ENCODE data around the gene HSD17B13. TPM values are rescaled to one million over a fixed set of nuclear protein-coding genes. Genes with fewer than 3 reads are reported as not detected.
"Not testable (repeated sequence)": the region's sequence is repeated elsewhere in the genome, so short reads cannot be mapped to it uniquely, and the experiment has no call there.

HSD17B13 gene
- total RNA-seq, 2 experiments from 2014 or later: 0.44 to 0.48 TPM

DNA sequence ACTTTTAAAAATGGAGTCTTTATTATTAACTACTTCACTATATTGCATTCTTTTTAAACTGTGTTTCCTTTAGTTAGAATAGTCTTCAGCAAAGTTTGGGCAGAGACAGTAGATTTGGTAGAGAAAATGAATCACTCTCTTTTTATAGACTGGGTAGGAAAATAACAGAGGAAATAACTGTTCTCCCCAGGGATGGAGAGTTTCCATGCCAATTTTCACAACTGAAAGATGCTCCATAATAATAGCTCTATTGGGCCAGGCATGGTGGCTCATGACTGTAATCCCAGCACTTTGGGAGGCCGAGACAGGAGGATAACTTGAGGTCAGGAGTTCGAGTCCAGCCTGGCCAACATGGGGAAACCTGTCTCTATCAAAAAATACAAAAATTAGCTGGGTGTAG is 13.1 kb downstream of the HSD17B13 start:
- POLR2A ChIA-PET: no interaction called here
- no peak for ATAC-seq (ENCODE audit: low read depth)
- Mint-ChIP-seq H3K27ac (no peak overlapping the region), H3K36me3 (no peaks in the 10 kb centered on the region), H3K4me3 (no peak overlapping the region), H3K9me3 (no peaks in the 10 kb centered on the region), H3K4me1 (no peaks in the 10 kb centered on the region), H3K27me3 (no peaks in the 10 kb centered on the region)
- no peak for DNase-seq

DNA sequence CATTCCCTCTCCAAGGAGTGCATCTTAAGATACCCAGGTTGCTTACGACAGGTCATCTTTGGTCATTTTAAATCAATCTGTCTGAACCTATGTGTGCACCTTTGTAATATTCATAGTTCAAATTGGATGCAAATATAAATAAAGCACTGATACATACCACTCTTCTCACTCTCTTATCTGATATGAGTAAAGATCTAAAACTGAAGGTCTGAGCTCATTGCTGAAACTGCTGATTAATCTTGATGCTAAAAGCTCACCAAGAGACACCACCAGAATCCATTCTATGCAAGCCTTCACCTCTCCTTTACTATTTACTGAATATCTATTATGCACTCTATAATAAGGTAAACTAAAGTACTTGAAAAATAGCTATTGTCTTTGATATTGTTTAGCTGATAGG is 16.6 kb downstream of the HSD17B13 start:
- no peaks in the 10 kb centered on the region for H3K27me3 Mint-ChIP-seq
- DNase-seq: no peak
- POLR2A ChIA-PET: no interaction called here
- no peak overlapping the region for H3K27ac Mint-ChIP-seq
- H3K4me3 Mint-ChIP-seq: no peak overlapping the region
- no peaks in the 10 kb centered on the region for H3K36me3 Mint-ChIP-seq
- no peaks in the 10 kb centered on the region for H3K9me3 Mint-ChIP-seq
- H3K4me1 Mint-ChIP-seq: no peaks in the 10 kb centered on the region
- ATAC-seq (ENCODE audit: low read depth): no peak

- no peak overlapping the region for H3K27ac Mint-ChIP-seq
Measured at GRCh38 chr4:87305562-87305961, 17.1 kb downstream of the HSD17B13 start.

DNA sequence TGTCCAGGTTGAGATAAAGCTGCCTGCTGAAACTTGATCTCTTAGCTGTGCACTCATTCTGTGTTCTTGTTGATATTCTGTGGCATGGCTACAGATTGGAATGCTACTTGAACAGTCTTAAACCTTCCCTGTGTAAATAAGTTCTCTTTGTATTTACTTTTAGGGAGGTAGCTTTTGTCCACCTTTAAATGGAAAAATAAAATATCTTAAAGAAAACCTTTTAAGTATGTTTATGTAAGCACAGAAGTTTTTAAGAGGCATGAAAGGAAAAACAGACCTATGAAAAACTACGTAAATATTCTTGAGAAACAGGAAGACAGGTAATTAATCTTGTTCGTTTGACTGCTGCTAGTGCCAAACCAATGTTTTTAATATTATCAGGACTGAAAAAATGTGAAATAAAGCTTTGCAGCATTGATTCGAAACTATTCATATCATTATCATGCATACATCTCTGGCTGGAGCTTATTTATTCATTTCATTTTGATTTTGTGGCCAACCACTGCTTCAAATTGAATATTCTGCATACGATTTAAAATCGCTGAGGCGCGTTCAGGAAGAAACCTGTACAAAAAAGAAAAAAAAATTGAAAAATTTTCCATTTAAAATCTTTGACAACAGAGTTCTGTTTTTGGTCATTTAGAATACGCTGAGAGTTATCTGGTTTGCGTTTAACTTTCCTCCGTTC is 17.8 kb downstream of the HSD17B13 start:
- POLR2A ChIA-PET: no interaction called here
- Mint-ChIP-seq H3K27ac (no peak overlapping the region), H3K4me3 (no peak overlapping the region), H3K27me3 (no peaks in the 10 kb centered on the region), H3K9me3 (no peaks in the 10 kb centered on the region), H3K36me3 (no peaks in the 10 kb centered on the region), H3K4me1 (no peaks in the 10 kb centered on the region)
- DNase-seq: no peak
- no peak for ATAC-seq (ENCODE audit: low read depth)

More at GRCh38 chr4:87305562-87305961, 17.1 kb downstream of the HSD17B13 start:
- H3K4me3 Mint-ChIP-seq: no peak overlapping the region
- no peaks in the 10 kb centered on the region for H3K36me3 Mint-ChIP-seq
- no peaks in the 10 kb centered on the region for H3K9me3 Mint-ChIP-seq
- DNase-seq (no peak), ATAC-seq (ENCODE audit: low read depth) (no peak)
- no peaks in the 10 kb centered on the region for H3K4me1 Mint-ChIP-seq
- no peaks in the 10 kb centered on the region for H3K27me3 Mint-ChIP-seq
- POLR2A ChIA-PET: no interaction called here

DNA sequence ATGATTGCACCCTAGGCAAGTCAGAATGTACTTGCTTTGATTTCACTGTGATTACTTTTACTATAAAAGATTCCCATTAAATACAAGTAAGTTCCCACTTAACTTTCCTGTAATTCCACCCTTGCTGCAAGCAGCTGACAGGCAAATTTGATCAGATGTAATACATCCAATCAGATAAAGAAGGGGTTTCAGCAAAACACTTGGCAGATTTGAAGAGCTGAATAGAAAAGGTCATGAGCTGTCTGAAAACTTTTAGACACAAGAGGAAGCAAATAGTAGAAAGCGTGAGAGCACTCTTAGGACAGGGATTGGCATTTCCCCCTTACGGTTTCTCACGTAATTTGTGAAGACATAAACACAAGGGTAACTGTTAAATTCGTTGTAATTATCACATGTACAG is 22.8 kb downstream of the HSD17B13 start:
- Mint-ChIP-seq H3K27me3 (no peaks in the 10 kb centered on the region), H3K27ac (no peak overlapping the region), H3K36me3 (no peaks in the 10 kb centered on the region), H3K4me1 (no peaks in the 10 kb centered on the region), H3K4me3 (no peak overlapping the region), H3K9me3 (no peaks in the 10 kb centered on the region)
- ATAC-seq (ENCODE audit: low read depth) (no peak), DNase-seq (no peak)
- POLR2A ChIA-PET: no interaction called here

DNA sequence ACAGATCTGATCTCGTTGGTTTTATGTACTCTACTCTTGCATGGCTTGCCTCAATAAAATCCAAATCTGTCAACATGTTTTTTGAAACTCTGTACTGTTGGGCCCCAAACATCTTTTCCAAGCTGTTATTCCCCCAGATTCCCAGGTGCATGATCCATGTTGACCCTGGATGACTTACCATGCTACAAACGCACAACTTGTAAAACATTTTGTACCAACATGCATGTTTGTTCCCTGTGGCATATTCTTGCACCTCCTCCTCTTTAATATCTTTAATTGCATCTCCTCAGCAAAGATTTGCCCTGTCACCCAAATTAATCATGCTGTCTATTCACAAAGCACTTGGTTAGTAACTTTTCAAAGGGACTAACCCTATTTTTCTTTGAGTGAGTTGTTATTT is 24.3 kb downstream of the HSD17B13 start:
- Mint-ChIP-seq H3K9me3 (peaks cover 8% of the 10 kb centered on the region), H3K27ac (no peak overlapping the region), H3K4me1 (no peaks in the 10 kb centered on the region), H3K4me3 (no peak overlapping the region), H3K36me3 (no peaks in the 10 kb centered on the region), H3K27me3 (no peaks in the 10 kb centered on the region)
- DNase-seq: no peak
- no peak for ATAC-seq (ENCODE audit: low read depth)
- POLR2A ChIA-PET: no interaction called here

DNA sequence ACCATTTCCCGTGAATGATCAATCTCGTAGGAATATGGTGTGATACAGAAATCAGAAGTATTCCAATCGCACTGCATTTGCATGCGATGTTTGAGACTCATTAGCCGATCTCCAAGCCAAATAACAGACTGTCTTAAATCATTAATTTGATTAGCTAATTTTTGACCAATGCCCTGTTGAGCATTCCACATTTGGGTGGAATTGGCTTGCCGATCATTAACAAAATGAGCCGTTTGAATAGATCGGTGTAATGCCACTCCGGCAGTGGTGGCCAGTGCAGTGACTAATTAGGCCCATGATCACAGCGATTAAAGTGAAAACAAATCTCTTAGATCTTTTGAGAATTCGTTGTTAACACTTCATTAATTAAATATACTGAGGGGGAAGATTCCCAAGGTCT is 27.8 kb downstream of the HSD17B13 start:
- DNase-seq; H3K4me3 Mint-ChIP-seq; ATAC-seq (ENCODE audit: low read depth); H3K36me3 Mint-ChIP-seq; H3K4me1 Mint-ChIP-seq; H3K27me3 Mint-ChIP-seq; POLR2A ChIA-PET; H3K9me3 Mint-ChIP-seq; H3K27ac Mint-ChIP-seq: not testable (repeated sequence)

- ATAC-seq (ENCODE audit: low read depth); DNase-seq; H3K4me3 Mint-ChIP-seq; H3K36me3 Mint-ChIP-seq; H3K27me3 Mint-ChIP-seq; H3K4me1 Mint-ChIP-seq; H3K27ac Mint-ChIP-seq; H3K9me3 Mint-ChIP-seq; POLR2A ChIA-PET: not testable (repeated sequence)
Measured at GRCh38 chr4:87293889-87294288, 28.8 kb downstream of the HSD17B13 start.

GRCh38 chr4:87286970-87287369 is 35.7 kb downstream of the HSD17B13 start:
- no peaks in the 10 kb centered on the region for H3K36me3 Mint-ChIP-seq
- peaks cover 16% of the 10 kb centered on the region for H3K9me3 Mint-ChIP-seq
- H3K4me1 Mint-ChIP-seq: no peaks in the 10 kb centered on the region
- H3K4me3 Mint-ChIP-seq: no peak overlapping the region
- POLR2A ChIA-PET: no interaction called here
- no peak for ATAC-seq (ENCODE audit: low read depth)
- no peaks in the 10 kb centered on the region for H3K27me3 Mint-ChIP-seq
- DNase-seq: no peak
- H3K27ac Mint-ChIP-seq: no peak overlapping the region

- H3K36me3 Mint-ChIP-seq; POLR2A ChIA-PET; H3K4me1 Mint-ChIP-seq; H3K27ac Mint-ChIP-seq; H3K27me3 Mint-ChIP-seq; DNase-seq; H3K4me3 Mint-ChIP-seq; ATAC-seq (ENCODE audit: low read depth): not testable (repeated sequence)
- H3K9me3 Mint-ChIP-seq: peaks cover 16% of the 10 kb centered on the region
Measured at GRCh38 chr4:87284268-87284667, 38.4 kb downstream of the HSD17B13 start.

- Mint-ChIP-seq H3K36me3 (no peaks in the 10 kb centered on the region), H3K4me3 (no peak overlapping the region), H3K9me3 (peaks cover 16% of the 10 kb centered on the region), H3K4me1 (no peaks in the 10 kb centered on the region), H3K27me3 (no peaks in the 10 kb centered on the region), H3K27ac (no peak overlapping the region)
- no peak for DNase-seq
- POLR2A ChIA-PET: no interaction called here
- no peak for ATAC-seq (ENCODE audit: low read depth)
Measured at GRCh38 chr4:87283151-87283550, 39.5 kb downstream of the HSD17B13 start.

GRCh38 chr4:87281603-87282002 is 41.1 kb downstream of the HSD17B13 start:
- Mint-ChIP-seq H3K9me3 (peaks cover 12% of the 10 kb centered on the region), H3K4me1 (no peaks in the 10 kb centered on the region), H3K36me3 (no peaks in the 10 kb centered on the region), H3K4me3 (no peak overlapping the region), H3K27ac (no peak overlapping the region), H3K27me3 (no peaks in the 10 kb centered on the region)
- POLR2A ChIA-PET: no interaction called here
- DNase-seq: no peak
- no peak for ATAC-seq (ENCODE audit: low read depth)

GRCh38 chr4:87278335-87278794 is 44.3 kb downstream of the HSD17B13 start:
- H3K27me3 Mint-ChIP-seq: peaks cover 3% of the 10 kb centered on the region
- no peak overlapping the region for H3K27ac Mint-ChIP-seq
- DNase-seq: no peak
- no peaks in the 10 kb centered on the region for H3K36me3 Mint-ChIP-seq
- no peaks in the 10 kb centered on the region for H3K4me1 Mint-ChIP-seq
- H3K4me3 Mint-ChIP-seq: no peak overlapping the region
- no peak for ATAC-seq (ENCODE audit: low read depth)
- peaks cover 4% of the 10 kb centered on the region for H3K9me3 Mint-ChIP-seq
- POLR2A ChIA-PET: no interaction called here

DNA sequence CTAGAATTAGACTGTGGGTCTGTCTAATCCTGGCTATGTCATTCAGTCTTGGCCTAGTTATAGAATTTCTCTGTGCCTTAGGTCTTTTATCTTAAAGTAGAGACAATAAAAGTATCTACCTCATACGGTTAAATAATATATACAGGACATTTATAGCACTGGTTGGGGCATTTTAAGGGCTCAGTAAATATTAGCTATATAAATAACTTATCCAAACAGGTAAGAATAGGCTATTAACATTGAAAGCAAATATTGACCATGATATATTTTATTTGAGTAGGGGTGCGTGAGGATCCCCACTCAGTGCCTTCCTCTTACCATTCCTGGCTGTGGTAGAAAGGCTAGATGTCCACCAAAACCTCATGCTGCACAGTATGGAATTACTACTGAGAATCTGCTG is 47.4 kb downstream of the HSD17B13 start:
- Mint-ChIP-seq H3K27me3 (peaks cover 3% of the 10 kb centered on the region), H3K9me3 (no peaks in the 10 kb centered on the region), H3K36me3 (no peaks in the 10 kb centered on the region), H3K4me3 (no peak overlapping the region), H3K27ac (no peak overlapping the region), H3K4me1 (no peaks in the 10 kb centered on the region)
- no peak for DNase-seq
- POLR2A ChIA-PET: no interaction called here
- no peak for ATAC-seq (ENCODE audit: low read depth)

- Mint-ChIP-seq H3K4me3 (no peak overlapping the region), H3K4me1 (no peaks in the 10 kb centered on the region), H3K9me3 (no peaks in the 10 kb centered on the region), H3K36me3 (no peaks in the 10 kb centered on the region), H3K27me3 (peaks cover 3% of the 10 kb centered on the region), H3K27ac (no peak overlapping the region)
- DNase-seq (no peak), ATAC-seq (ENCODE audit: low read depth) (no peak)
- POLR2A ChIA-PET: no interaction called here
Measured at GRCh38 chr4:87274803-87275202, 47.9 kb downstream of the HSD17B13 start.
